GM12878 (cell line): ENCODE data around the gene KIAA0825. TPM values are rescaled to one million over a fixed set of nuclear protein-coding genes. Genes with fewer than 3 reads are reported as not detected.

Experiments used
- ATAC-seq: fragments of 200-7000 bp; cut with Tn5 transposase; 3 replicates; pipeline ENCODE4 v1.9.1; 2020; ENCODE audit warnings: mild to moderate bottlenecking, moderate library complexity
- BruUV-seq: library from RNA; stranded (reverse); fragments of 400-500 nt; replicated peaks from 2 replicates; lab custom pipeline; 2021; lab: Mats Ljungman, UMichigan
- CTCF ChIA-PET: fragments of 300-600 bp; sonication (Branson Sonifier 250); formaldehyde crosslinking; extraction: SDS; loops from one replicate; lab custom pipeline; 2021; ENCODE audit warnings: inconsistent platforms; lab: Yijun Ruan, JAX
- POLR2A ChIA-PET: fragments of 350-600 bp; formaldehyde crosslinking; extraction: SDS; loops from one replicate; lab custom pipeline; 2021; ENCODE audit warnings: inconsistent platforms; lab: Charles Lee
- RAD21 ChIA-PET: fragments of 300-600 bp; sonication (Branson Sonifier 250); formaldehyde crosslinking; loops from one replicate; lab custom pipeline; 2023; ENCODE audit warnings: antibody characterized with exemption; ENCODE audit not compliant: unreplicated experiment; lab: Charles Lee
- SMC1A ChIA-PET: fragments of 300-600 bp; sonication (Branson Sonifier 250); formaldehyde crosslinking; loops from one replicate; lab custom pipeline; 2023; ENCODE audit not compliant: unreplicated experiment, uncharacterized antibody; lab: Charles Lee
- DNase-seq: peaks from one replicate; pipeline ENCODE4 v3.0.0-alpha.2; 2011; ENCODE audit warnings: low read depth, low spot score
- FAIRE-seq: peaks from 3 replicates; lab custom pipeline; 2011; peaks lifted over from hg19 to GRCh38; lab: Jason Lieb, UNC
- H2AFZ ChIP-seq: 2 replicates; pipeline ENCODE4 v1.6.0; 2011; ENCODE audit warnings: low read depth, low read length, control low read depth; ENCODE audit not compliant: control insufficient read depth
- H3K27ac ChIP-seq: 2 replicates; pipeline ENCODE4 v1.5.1; 2011; ENCODE audit warnings: control low read depth; ENCODE audit not compliant: control insufficient read depth, insufficient read depth
- H3K27me3 ChIP-seq, 2 experiments: replicated peaks in 1 of 2; 2 replicates each; pipeline versions ENCODE4 v1.6.0 to v1.6.1; 2011; ENCODE audit warnings: low read length in 1 of 2; ENCODE audit not compliant: control insufficient read depth in 2 of 2, insufficient read depth in 2 of 2
- H3K36me3 ChIP-seq, 2 experiments: 2 replicates each; pipeline ENCODE4 v1.5.1; 2011; ENCODE audit warnings: low read length in 1 of 2; ENCODE audit not compliant: control insufficient read depth in 2 of 2, insufficient read depth in 2 of 2
- H3K4me1 ChIP-seq: 2 replicates; pipeline ENCODE4 v1.6.1; 2011; ENCODE audit warnings: mild to moderate bottlenecking, low read length, moderate library complexity, mixed read lengths; ENCODE audit not compliant: control insufficient read depth, insufficient read depth
- H3K4me2 ChIP-seq: 2 replicates; pipeline ENCODE4 v1.6.0; 2011; ENCODE audit warnings: control low read depth; ENCODE audit not compliant: control insufficient read depth, insufficient read depth
- H3K4me3 ChIP-seq: fragments of 200-600 bp; sonication (generic); 2 replicates; pipeline ENCODE4 v1.5.1; 2016
- H3K79me2 ChIP-seq: 2 replicates; pipeline ENCODE4 v1.6.0; 2011; ENCODE audit warnings: low read length; ENCODE audit not compliant: control insufficient read depth, insufficient read depth
- H3K9ac ChIP-seq: 2 replicates; pipeline ENCODE4 v1.8.0; 2011; ENCODE audit warnings: low read length, control low read depth, mixed read lengths; ENCODE audit not compliant: control insufficient read depth, insufficient read depth
- H3K9me3 ChIP-seq: replicated peaks from 3 replicates; pipeline ENCODE4 v1.5.1; 2011; ENCODE audit warnings: mild to moderate bottlenecking, low read length; ENCODE audit not compliant: control insufficient read depth, insufficient read depth
- H4K20me1 ChIP-seq: 2 replicates; pipeline ENCODE4 v1.6.0; 2011; ENCODE audit not compliant: control insufficient read depth, insufficient read depth
- ATF7 ChIP-seq: fragments of 450-650 bp; IDR thresholded peaks from 2 replicates; pipeline ENCODE4 v1.6.1; 2016; ENCODE audit warnings: low read depth, mild to moderate bottlenecking
- BMI1 ChIP-seq: fragments of 450-650 bp; IDR thresholded peaks from 2 replicates; pipeline ENCODE4 v1.6.1; 2016; ENCODE audit warnings: mild to moderate bottlenecking, moderate library complexity, borderline replicate concordance
- CBX3 ChIP-seq: fragments of 200-600 bp; sonication (generic); IDR thresholded peaks from 2 replicates; pipeline ENCODE4 v1.6.1; 2016; ENCODE audit warnings: low read depth, borderline replicate concordance
- DPF2 ChIP-seq: fragments of 450-650 bp; IDR thresholded peaks from 2 replicates; pipeline ENCODE4 v1.6.1; 2017; ENCODE audit warnings: mild to moderate bottlenecking
- HDGF ChIP-seq: fragments of 450-650 bp; IDR thresholded peaks from 2 replicates; pipeline ENCODE4 v1.6.1; 2016; ENCODE audit warnings: antibody characterized with exemption
- JUND ChIP-seq: IDR thresholded peaks from 2 replicates; pipeline ENCODE4 v1.6.1; 2012; ENCODE audit warnings: low read depth, mild to moderate bottlenecking, low read length, improper control_type of control experiment, moderate library complexity
- KDM1A ChIP-seq: fragments of 200-600 bp; sonication (generic); IDR thresholded peaks from 2 replicates; pipeline ENCODE4 v1.6.1; 2016; ENCODE audit warnings: borderline replicate concordance
- NFYA ChIP-seq: IDR thresholded peaks from 2 replicates; pipeline ENCODE4 v1.6.1; 2011; ENCODE audit warnings: low read depth, mild to moderate bottlenecking, low read length, improper control_type of control experiment, borderline replicate concordance
- NKRF ChIP-seq: fragments of 450-650 bp; conservative IDR thresholded peaks from 2 replicates; pipeline ENCODE4 v1.6.1; 2017; ENCODE audit warnings: mild to moderate bottlenecking, moderate library complexity
- PBX3 ChIP-seq: IDR thresholded peaks from 2 replicates; pipeline ENCODE4 v1.6.1; 2011; ENCODE audit warnings: mild to moderate bottlenecking, low read depth, low read length, moderate library complexity; ENCODE audit not compliant: insufficient replicate concordance
- POLR2A ChIP-seq: IDR thresholded peaks from 2 replicates; pipeline ENCODE4 v1.6.1; 2011; ENCODE audit warnings: low read depth, mild to moderate bottlenecking, low read length
- RAD51 ChIP-seq: fragments of 450-650 bp; IDR thresholded peaks from 2 replicates; pipeline ENCODE4 v1.6.1; 2016; ENCODE audit warnings: moderate library complexity, mild to moderate bottlenecking, inconsistent platforms
- STAT3 ChIP-seq: IDR thresholded peaks from 2 replicates; pipeline ENCODE4 v1.6.1; 2011; ENCODE audit warnings: low read depth, low read length, improper control_type of control experiment
- SUPT20H ChIP-seq: IDR thresholded peaks from 2 replicates; pipeline ENCODE4 v1.6.1; 2011; ENCODE audit warnings: low read depth, mild to moderate bottlenecking, low read length, moderate library complexity, borderline replicate concordance; ENCODE audit not compliant: control insufficient read depth
- SUZ12 ChIP-seq: fragments of 200-600 bp; sonication (generic); IDR thresholded peaks from one replicate; pipeline ENCODE4 v1.6.1; 2018; ENCODE audit warnings: antibody characterized with exemption, mild to moderate bottlenecking; ENCODE audit not compliant: unreplicated experiment
- TCF3 ChIP-seq: IDR thresholded peaks from 2 replicates; pipeline ENCODE4 v1.6.1; 2012; ENCODE audit warnings: low read depth, mild to moderate bottlenecking, low read length, borderline replicate concordance; ENCODE audit not compliant: insufficient read depth
- USF2 ChIP-seq: IDR thresholded peaks from 2 replicates; pipeline ENCODE4 v1.6.1; 2011; ENCODE audit warnings: low read depth, low read length, improper control_type of control experiment, borderline replicate concordance
- ZNF207 ChIP-seq: fragments of 450-650 bp; IDR thresholded peaks from 2 replicates; pipeline ENCODE4 v1.6.1; 2014; ENCODE audit warnings: antibody characterized with exemption, mild to moderate bottlenecking, borderline replicate concordance
- WGBS: methylation state at CpG from one replicate; pipeline ENCODE4 v1.1.6; 2016; ENCODE audit warnings: low lambda C conversion rate; ENCODE audit not compliant: insufficient replicate concordance, insufficient coverage; ENCODE audit errors: missing lambda C conversion rate; 5-methylcytosine and 5-hydroxymethylcytosine counted together
- in situ Hi-C: fragments of 300-500 bp; cut with MboI; formaldehyde crosslinking; loops from 9 replicates; pipeline ENCODE4 v1.14.3; 2018; ENCODE audit warnings: mixed read lengths
- intact Hi-C: fragments of 100-400 bp; cut with micrococcal nuclease; formaldehyde crosslinking; loops from one replicate; pipeline ENCODE4 v1.14.2; 2022; ENCODE audit not compliant: unreplicated experiment
- polyA plus RNA-seq, 11 experiments: library from polyadenylated mRNA; depleted of rRNA in 4 of 11; unstranded in 6 of 11; stranded (reverse) in 5 of 11; fragments of >200 nt; fragmentation: Nextera tagmentation in 4 of 11; fragmentation: Illumina TruSeq in 1 of 11; extraction: Ambion mirVana in 4 of 11; extraction: Trizol in 1 of 11; gene quantifications; 1 replicate in 1 of 11; 2 replicates in 10 of 11; pipeline versions ENCODE4 v1.2.1 to v1.2.3, GENCODE V29; 2011 to 2016; ENCODE audit warnings: inconsistent platforms in 2 of 11, missing spikeins in 2 of 11, low read depth in 1 of 11
- total RNA-seq, 4 experiments: library from RNA; depleted of rRNA in 3 of 4; stranded (reverse); fragments of >200 nt in 3 of 4; fragmentation: Illumina TruSeq in 1 of 4; extraction: Trizol in 1 of 4; gene quantifications; 2 replicates each; pipeline versions ENCODE4 v1.2.1 to v1.2.3, GENCODE V29; 2013 to 2021

Gene KIAA0825
- total and polyA plus RNA-seq, 10 of the 15 experiments (the other 5 are each of a cell fraction or from before 2014, with no cell fraction given): 0.55 to 1.9 (median 1.5) TPM

GRCh38 chr5:94316916-94317838 is 301.2 kb downstream of the KIAA0825 start:
- WGBS: 32% methylated on average over 6 of the region's 6 CpGs

More at GRCh38 chr5:94316916-94317838, 301.2 kb downstream of the KIAA0825 start:
- H3K36me3 ChIP-seq: no peaks in the 10 kb centered on the region
- ChIA-PET POLR2A (no interaction called here), CTCF (no interaction called here)
- H3K79me2 ChIP-seq: no peaks in the 10 kb centered on the region
- no peak overlapping the region for H3K4me3 ChIP-seq
- DNase-seq (no peak), ATAC-seq (peak; percentile 38), FAIRE-seq (no peak)
- H3K27me3 ChIP-seq: no peaks in the 10 kb centered on the region
- H3K4me2 ChIP-seq: no peak overlapping the region
- intact Hi-C loops (no loop called here), in situ Hi-C loops (no loop called here)
- BruUV-seq: no TSS peak
- TF ChIP-seq POLR2A: no peak
- TF ChIP-seq JUND: no peak
- TF ChIP-seq STAT3: no peak
- no peak for TF ChIP-seq DPF2
- no peak for TF ChIP-seq NKRF
- TF ChIP-seq BMI1: no peak
- no peak for TF ChIP-seq USF2
- TF ChIP-seq PBX3: no peak
- no peak for TF ChIP-seq NFYA
- no peak for TF ChIP-seq ZNF207
- no peak for TF ChIP-seq SUZ12
- no peak for TF ChIP-seq ATF7
- TF ChIP-seq HDGF: no peak
- no peak for TF ChIP-seq RAD51
- TF ChIP-seq SUPT20H: no peak
- no peak for TF ChIP-seq CBX3
- no peak for TF ChIP-seq KDM1A
- TF ChIP-seq TCF3: no peak
- TF ChIP-seq, all 136 proteins: peak for 0
- Histone ChIP-seq H3K9me3 (no peaks in the 10 kb centered on the region), H3K9ac (no peak overlapping the region), H3K27ac (no peak overlapping the region), H2AFZ (no peak overlapping the region), H4K20me1 (no peaks in the 10 kb centered on the region), H3K4me1 (no peaks in the 10 kb centered on the region)
- ChIA-PET SMC1A (interaction anchor here (0.7 kb wide), 1 partner anchor 14 kb away, joined by 3 read pairs; no protein-coding TSS in a partner anchor), RAD21 (no interaction called here)
